ENCODE results near the gene CTCF.

DNA sequence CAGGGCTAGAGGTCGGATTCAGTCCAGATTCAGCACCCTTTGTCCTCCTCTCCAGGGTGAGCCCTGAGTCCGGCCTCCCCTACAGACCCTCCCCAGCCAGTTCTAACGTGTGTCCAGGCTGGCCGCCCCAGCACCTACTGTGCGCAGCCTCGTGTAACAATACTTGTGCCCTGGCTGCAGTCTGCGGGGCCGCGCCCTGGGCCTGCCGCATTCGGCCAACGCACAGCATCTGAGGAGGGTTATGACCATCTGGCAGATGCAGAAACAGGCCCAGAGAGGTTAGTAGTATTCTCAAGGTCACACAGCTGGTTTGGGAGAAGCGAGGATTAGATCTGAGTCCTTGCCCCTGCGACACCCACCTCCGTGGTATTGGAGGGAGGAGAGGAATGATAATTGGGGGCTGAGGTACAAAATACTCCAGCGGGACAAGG lies 32.7 kb upstream of the CTCF start:
- TF ChIP-seq, protein P1, sequence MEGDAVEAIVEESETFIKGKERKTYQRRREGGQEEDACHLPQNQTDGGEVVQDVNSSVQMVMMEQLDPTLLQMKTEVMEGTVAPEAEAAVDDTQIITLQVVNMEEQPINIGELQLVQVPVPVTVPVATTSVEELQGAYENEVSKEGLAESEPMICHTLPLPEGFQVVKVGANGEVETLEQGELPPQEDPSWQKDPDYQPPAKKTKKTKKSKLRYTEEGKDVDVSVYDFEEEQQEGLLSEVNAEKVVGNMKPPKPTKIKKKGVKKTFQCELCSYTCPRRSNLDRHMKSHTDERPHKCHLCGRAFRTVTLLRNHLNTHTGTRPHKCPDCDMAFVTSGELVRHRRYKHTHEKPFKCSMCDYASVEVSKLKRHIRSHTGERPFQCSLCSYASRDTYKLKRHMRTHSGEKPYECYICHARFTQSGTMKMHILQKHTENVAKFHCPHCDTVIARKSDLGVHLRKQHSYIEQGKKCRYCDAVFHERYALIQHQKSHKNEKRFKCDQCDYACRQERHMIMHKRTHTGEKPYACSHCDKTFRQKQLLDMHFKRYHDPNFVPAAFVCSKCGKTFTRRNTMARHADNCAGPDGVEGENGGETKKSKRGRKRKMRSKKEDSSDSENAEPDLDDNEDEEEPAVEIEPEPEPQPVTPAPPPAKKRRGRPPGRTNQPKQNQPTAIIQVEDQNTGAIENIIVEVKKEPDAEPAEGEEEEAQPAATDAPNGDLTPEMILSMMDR (IDR thresholded peaks at IDR 0.05; ENCODE audit: low read depth, low read length, missing input control), result no peak
- TF ChIP-seq, protein P2, sequence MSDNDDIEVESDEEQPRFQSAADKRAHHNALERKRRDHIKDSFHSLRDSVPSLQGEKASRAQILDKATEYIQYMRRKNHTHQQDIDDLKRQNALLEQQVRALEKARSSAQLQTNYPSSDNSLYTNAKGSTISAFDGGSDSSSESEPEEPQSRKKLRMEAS (IDR thresholded peaks at IDR 0.05), result no peak
- TF ChIP-seq HNF4A (conservative IDR thresholded peaks at IDR 0.05) (no peak), FOXA1 (IDR thresholded peaks at IDR 0.05) (no peak), REST (IDR thresholded peaks at IDR 0.05) (no peak), YY1 (IDR thresholded peaks at IDR 0.05) (no peak), RAD21 (IDR thresholded peaks at IDR 0.05) (no peak)
